Glutamatergic neuron (in vitro differentiated cells): ENCODE results near the gene ZNF276. TPM values are rescaled to one million over a fixed set of nuclear protein-coding genes. Genes with fewer than 3 reads are reported as not detected.

Experiments
- DNase-seq: peaks from one replicate; pipeline ENCODE4 v3.0.0; 2022
- H3K27ac Mint-ChIP-seq: one replicate; pipeline ENCODE4 v1.8.0; 2020; ENCODE audit warnings: mild to moderate bottlenecking, mixed read lengths, inconsistent platforms; ENCODE audit not compliant: unreplicated experiment
- H3K27me3 Mint-ChIP-seq: one replicate; pipeline ENCODE4 v1.8.0; 2020; ENCODE audit warnings: mild to moderate bottlenecking, moderate library complexity, mixed read lengths, inconsistent platforms; ENCODE audit not compliant: unreplicated experiment
- H3K36me3 Mint-ChIP-seq: one replicate; pipeline ENCODE4 v1.8.0; 2020; ENCODE audit warnings: mild to moderate bottlenecking, mixed read lengths, inconsistent platforms; ENCODE audit not compliant: unreplicated experiment
- H3K4me1 Mint-ChIP-seq: one replicate; pipeline ENCODE4 v1.8.0; 2020; ENCODE audit warnings: mild to moderate bottlenecking, low read depth, mixed read lengths, inconsistent platforms; ENCODE audit not compliant: unreplicated experiment
- H3K4me3 Mint-ChIP-seq: one replicate; pipeline ENCODE4 v1.8.0; 2020; ENCODE audit warnings: mild to moderate bottlenecking, mixed read lengths, inconsistent platforms; ENCODE audit not compliant: unreplicated experiment
- H3K9me3 Mint-ChIP-seq: one replicate; pipeline ENCODE4 v1.8.0; 2020; ENCODE audit warnings: mild to moderate bottlenecking, moderate library complexity, mixed read lengths, inconsistent platforms; ENCODE audit not compliant: unreplicated experiment
- total RNA-seq: library from RNA; stranded (reverse); fragmentation: NEBNext Ultra II Directional; extraction: Animal tissue kit (Norgen Biotek cat#: 25700); gene quantifications from one replicate; pipeline ENCODE4 v1.2.1, GENCODE V29; 2021; ENCODE audit not compliant: unreplicated experiment
- TF ChIP-seq, protein P1 (sequence below): fragments of 200-600 bp; sonication (generic); IDR thresholded peaks from one replicate; pipeline ENCODE4 v1.5.0; 2021; ENCODE audit not compliant: partially characterized antibody, unreplicated experiment

ZNF276 gene
- total RNA-seq, 1 donor from 2014 or later = 20.8 TPM

DNA sequence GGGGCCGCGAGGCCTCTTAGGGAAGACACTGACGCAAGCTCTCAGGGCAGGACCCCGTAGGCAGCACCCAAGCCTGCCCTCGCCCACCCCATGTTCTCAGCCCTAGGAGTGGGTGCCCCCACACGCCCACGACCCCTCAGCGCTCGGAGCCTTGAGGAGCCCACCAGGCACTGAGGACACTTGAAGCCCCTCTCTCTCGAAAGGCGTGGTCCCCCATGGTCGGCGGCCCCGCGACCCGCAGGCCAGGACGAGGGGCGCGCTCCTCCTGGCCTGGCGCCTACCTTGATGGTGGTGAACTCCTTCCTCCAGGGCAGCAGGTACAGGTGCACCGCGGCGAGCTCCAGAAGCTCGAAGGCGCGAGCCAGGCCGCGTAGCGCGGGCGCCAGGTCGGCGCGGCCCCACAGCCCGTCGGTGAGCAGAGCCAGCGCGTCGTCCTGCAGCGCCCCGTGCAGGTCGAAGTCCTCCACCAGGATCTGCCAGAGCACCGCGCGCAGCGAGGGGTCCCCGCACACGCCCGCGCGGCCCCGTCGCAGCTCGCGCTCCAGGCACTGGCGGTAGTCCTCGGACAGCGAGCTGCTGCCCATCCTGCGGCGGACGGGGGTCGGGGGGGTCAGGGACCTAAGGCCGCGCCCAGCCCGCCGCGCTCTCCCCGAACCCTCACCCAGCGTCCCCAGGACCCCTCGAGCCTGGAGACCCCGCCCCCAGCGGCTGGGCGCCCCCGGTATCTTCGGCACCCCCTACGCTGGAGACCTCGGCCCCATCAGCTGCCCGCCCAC lies 20.5 kb upstream of the ZNF276 start:
- DNase-seq = peak; percentile 77
- Mint-ChIP-seq H3K36me3 (no peaks in the 10 kb centered on the region), H3K4me3 (peak overlapping the region; percentile 59), H3K27me3 (peaks cover 8% of the 10 kb centered on the region), H3K9me3 (peaks cover 10% of the 10 kb centered on the region), H3K4me1 (peaks cover 3% of the 10 kb centered on the region), H3K27ac (no peak overlapping the region)
- TF ChIP-seq, protein P1, sequence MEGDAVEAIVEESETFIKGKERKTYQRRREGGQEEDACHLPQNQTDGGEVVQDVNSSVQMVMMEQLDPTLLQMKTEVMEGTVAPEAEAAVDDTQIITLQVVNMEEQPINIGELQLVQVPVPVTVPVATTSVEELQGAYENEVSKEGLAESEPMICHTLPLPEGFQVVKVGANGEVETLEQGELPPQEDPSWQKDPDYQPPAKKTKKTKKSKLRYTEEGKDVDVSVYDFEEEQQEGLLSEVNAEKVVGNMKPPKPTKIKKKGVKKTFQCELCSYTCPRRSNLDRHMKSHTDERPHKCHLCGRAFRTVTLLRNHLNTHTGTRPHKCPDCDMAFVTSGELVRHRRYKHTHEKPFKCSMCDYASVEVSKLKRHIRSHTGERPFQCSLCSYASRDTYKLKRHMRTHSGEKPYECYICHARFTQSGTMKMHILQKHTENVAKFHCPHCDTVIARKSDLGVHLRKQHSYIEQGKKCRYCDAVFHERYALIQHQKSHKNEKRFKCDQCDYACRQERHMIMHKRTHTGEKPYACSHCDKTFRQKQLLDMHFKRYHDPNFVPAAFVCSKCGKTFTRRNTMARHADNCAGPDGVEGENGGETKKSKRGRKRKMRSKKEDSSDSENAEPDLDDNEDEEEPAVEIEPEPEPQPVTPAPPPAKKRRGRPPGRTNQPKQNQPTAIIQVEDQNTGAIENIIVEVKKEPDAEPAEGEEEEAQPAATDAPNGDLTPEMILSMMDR = peak; percentile 23

DNA sequence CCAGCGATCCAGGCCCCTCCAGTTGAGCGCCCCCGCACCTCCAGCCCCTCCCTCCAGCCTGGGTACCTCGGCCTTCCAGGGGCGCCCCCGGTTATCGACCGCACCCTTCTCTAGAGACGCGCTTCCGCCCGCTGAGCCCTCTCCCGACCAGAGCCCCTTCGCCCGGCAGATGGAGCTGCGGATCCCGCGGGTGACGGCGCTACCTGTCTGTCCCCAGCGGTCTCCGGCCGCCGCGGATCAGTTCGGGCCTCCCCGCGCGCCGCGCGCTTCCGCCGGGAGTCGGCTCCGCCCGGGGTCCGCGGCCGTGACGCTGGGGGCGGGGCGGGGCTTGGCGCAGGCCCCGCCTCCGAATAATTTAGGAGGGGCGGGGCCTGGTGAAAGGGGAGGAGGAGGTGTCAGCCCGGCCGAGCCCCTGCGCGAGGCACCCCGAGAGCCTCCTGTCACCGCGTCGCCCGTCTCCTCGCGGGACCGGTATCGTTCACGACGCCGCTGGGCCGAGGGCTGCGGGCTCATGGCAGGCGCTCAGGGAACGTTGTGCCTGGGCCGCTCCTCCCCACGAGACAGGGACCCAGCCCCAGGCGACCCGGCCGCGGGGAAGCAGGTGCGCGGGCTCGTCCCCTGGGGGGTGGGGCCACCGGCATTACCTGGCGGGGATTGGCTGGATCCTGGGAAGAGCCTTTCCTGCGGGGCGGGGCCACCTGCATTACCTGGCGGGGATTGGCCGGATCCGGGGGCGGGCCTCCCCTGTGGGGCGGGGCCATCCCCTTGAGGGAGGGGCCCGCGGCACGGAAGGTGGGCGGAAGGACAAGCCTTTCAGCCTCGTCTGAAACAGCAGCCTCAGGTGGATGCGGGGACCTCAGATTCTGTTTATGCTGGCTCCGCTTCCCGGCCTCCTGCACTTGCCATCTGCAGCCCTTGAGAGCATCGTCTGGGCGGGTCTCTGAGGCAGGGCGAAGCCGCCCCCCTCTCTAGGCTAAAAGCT lies 19.6 kb upstream of the ZNF276 start, which contains the start of gene SPATA2L:
Gene SPATA2L (minus strand): TSS at position 281 of the 982 bp plus-strand sequence. CDS start 473 bp downstream, outside the sequence.
- TF ChIP-seq, protein P1 = no peak
- peaks cover 11% of the 10 kb centered on the region for H3K9me3 Mint-ChIP-seq
- DNase-seq = peak; percentile 92
- peak within 1 kb of the TSS; percentile 67 for H3K4me3 Mint-ChIP-seq
- H3K27ac Mint-ChIP-seq = no peak within 1 kb of the TSS
- no peaks in the 10 kb centered on the region for H3K36me3 Mint-ChIP-seq
- H3K4me1 Mint-ChIP-seq = peaks cover 5% of the 10 kb centered on the region
- peaks cover 8% of the 10 kb centered on the region for H3K27me3 Mint-ChIP-seq

DNA sequence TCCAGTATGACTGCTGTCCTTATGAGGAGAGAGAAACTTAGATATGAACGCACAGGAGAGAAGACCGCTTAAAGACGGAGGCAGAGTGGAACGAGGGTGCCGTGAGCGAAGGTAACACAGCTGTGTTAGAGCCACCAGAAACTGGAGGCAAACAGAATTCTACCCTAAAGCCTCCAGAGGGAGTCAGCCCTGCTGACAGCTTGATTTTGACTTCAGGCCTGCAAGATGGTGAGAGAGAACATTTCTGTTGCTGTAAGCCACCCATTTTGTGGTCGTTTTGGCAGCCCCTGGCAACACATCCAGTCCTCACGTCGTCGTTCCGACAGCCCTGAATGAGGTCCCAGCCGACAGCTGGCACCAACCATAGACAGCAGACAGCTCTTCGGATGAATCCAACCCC lies 17.1 kb upstream of the ZNF276 start:
- peaks cover 6% of the 10 kb centered on the region for H3K27me3 Mint-ChIP-seq
- DNase-seq = no peak
- peaks cover 3% of the 10 kb centered on the region for H3K4me1 Mint-ChIP-seq
- H3K36me3 Mint-ChIP-seq = no peaks in the 10 kb centered on the region
- peaks cover 6% of the 10 kb centered on the region for H3K9me3 Mint-ChIP-seq
- no peak overlapping the region for H3K4me3 Mint-ChIP-seq
- TF ChIP-seq, protein P1 = no peak
- H3K27ac Mint-ChIP-seq = peak overlapping the region; percentile 10

DNA sequence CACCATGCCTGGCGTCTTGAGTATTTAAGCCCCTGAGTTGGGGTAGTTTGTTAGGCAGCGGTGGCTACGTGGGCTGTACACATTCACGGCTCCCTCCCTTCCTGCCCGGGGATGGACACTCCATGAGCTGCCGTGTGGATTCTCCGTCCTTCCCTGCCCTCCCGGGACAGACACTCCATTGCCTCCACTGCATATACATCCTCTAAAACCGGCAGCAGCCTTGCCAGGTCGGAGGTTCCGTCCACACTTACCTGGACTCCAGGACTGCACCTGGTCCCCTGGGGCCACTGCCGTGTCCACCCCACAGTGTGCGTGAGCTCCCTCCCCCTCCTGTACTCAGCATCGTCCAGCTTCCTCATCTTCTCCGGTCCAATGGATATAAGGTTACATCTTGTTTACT lies 16.3 kb upstream of the ZNF276 start:
- Mint-ChIP-seq H3K4me1 (peaks cover 6% of the 10 kb centered on the region), H3K27ac (no peak overlapping the region), H3K9me3 (peaks cover 6% of the 10 kb centered on the region), H3K27me3 (peaks cover 6% of the 10 kb centered on the region), H3K4me3 (no peak overlapping the region), H3K36me3 (no peaks in the 10 kb centered on the region)
- DNase-seq = no peak
- TF ChIP-seq, protein P1 = no peak
